Stimulated activated naive CD8-positive, alpha-beta T cell treated with anti-CD3 and anti-CD28 coated beads, Interleukin-15, amount 100 ng/mL, for 72 hours (primary cell): ENCODE data around the gene TSPAN13.

ENCODE experiments used
- ATAC-seq: fragments of 150-1000 bp; cut with Tn5 transposase; 2 replicates; pipeline ENCODE4 v1.10.0; 2021; ENCODE audit warnings: mild to moderate bottlenecking, moderate library complexity
- DNase-seq, 2 donors: peaks; one replicate each; pipeline ENCODE4 v3.0.0; 2021 to 2022
- H3K27ac Mint-ChIP-seq, 2 donors: one replicate each; pipeline ENCODE4 v1.8.0; 2022; ENCODE audit warnings: mild to moderate bottlenecking in 2 of 2, mixed read lengths in 2 of 2, moderate library complexity in 2 of 2
- H3K27me3 Mint-ChIP-seq: one replicate; pipeline ENCODE4 v1.8.0; 2022; ENCODE audit warnings: mixed read lengths
- H3K4me1 Mint-ChIP-seq: one replicate; pipeline ENCODE4 v1.8.0; 2022; ENCODE audit warnings: mild to moderate bottlenecking, mixed read lengths
- H3K4me3 Mint-ChIP-seq, 2 donors: one replicate each; pipeline ENCODE4 v1.8.0; 2022; ENCODE audit warnings: mild to moderate bottlenecking in 2 of 2, mixed read lengths in 2 of 2, moderate library complexity in 1 of 2
- H3K9me3 Mint-ChIP-seq, 2 donors: one replicate each; pipeline ENCODE4 v1.8.0; 2022; ENCODE audit warnings: mixed read lengths in 2 of 2

The TSPAN13 gene

GRCh38 chr7:16810112-16810511, 56.6 kb downstream of the TSPAN13 start:
- no peaks in the 10 kb centered on the region for H3K4me1 Mint-ChIP-seq
- no peak for DNase-seq
- no peak for ATAC-seq
- no peak overlapping the region for H3K4me3 Mint-ChIP-seq
- no peaks in the 10 kb centered on the region for H3K9me3 Mint-ChIP-seq
- peaks cover 9% of the 10 kb centered on the region for H3K27me3 Mint-ChIP-seq
- no peak overlapping the region for H3K27ac Mint-ChIP-seq

DNA sequence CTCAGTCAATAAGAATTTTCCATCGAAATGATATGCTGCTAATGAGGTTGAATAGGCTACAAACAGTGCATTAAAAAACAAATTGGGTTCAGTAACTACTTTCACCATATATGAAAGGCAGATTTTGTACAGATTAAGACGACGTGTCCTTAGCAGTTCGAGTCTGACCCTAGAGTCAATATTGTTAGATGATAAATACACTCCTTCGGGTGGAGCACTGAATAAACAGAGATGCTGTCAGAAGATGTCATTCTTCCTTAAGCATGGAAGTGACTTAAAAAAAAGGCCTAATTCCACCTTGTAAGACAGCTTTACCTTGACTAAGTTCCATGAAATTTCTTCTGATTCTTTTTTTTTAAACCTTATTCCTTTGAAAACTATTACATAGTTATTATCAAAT, 57.0 kb downstream of the TSPAN13 start:
- ATAC-seq (no peak), DNase-seq (no peak)
- no peak overlapping the region for H3K27ac Mint-ChIP-seq
- no peaks in the 10 kb centered on the region for H3K4me1 Mint-ChIP-seq
- H3K27me3 Mint-ChIP-seq = peaks cover 9% of the 10 kb centered on the region
- H3K9me3 Mint-ChIP-seq = no peaks in the 10 kb centered on the region
- no peak overlapping the region for H3K4me3 Mint-ChIP-seq

GRCh38 chr7:16811551-16811950, 58.0 kb downstream of the TSPAN13 start:
- H3K4me3 Mint-ChIP-seq = no peak overlapping the region
- H3K27me3 Mint-ChIP-seq = peaks cover 9% of the 10 kb centered on the region
- H3K4me1 Mint-ChIP-seq = no peaks in the 10 kb centered on the region
- H3K27ac Mint-ChIP-seq = no peak overlapping the region
- no peak for DNase-seq
- no peaks in the 10 kb centered on the region for H3K9me3 Mint-ChIP-seq
- ATAC-seq = no peak

DNA sequence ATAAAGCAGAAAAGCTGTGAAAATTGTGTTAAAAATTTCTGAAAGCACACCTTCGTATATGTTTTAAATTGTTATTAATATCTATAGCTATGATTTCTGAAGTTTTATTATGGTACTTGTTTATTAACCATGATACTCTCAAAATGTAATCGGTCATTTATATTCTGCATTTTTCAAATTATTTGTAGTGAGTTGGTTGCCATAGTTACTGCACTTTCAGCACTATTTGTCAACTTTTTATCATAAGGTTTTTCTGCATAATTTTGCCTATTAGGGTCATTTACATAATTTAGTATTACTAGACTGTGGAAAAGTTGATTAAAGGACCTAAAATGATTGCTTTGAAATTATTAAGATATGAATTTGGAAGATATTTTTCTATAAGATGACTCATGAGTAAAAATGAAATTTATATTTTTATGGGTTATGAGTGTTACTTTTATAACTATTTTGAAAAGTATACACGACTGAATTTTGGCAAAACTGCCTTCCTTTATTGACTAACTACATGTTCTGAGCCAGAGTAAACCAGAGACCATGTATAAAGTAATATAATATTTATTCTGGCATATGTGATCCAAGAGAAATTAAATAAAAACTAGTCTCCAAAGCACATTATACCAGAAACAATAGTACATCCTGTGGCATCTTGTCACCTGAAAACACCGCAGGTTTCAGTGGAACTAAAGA, 59.1 kb downstream of the TSPAN13 start:
- Mint-ChIP-seq H3K4me3 (no peak overlapping the region), H3K27me3 (peaks cover 5% of the 10 kb centered on the region), H3K9me3 (no peaks in the 10 kb centered on the region), H3K27ac (no peak overlapping the region), H3K4me1 (no peaks in the 10 kb centered on the region)
- ATAC-seq (no peak), DNase-seq (no peak)

DNA sequence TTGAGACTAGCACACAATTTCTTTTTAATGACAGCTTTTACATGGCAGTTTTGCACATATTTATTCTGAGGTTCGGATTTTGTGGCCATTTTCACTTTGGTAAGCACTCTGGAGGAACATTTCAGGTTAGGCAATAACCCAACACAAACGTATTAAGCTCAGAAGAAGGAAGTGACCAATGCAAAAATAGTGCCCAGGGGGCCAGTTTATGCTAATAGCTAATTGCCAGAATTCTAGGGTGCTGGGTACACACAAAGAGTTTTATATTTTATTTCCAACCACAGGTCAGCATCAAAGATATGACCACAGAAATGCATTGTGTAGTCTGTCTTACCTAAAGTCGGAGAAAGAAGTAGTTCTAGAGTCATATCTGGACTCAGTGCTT, 59.7 kb downstream of the TSPAN13 start:
- H3K9me3 Mint-ChIP-seq = no peaks in the 10 kb centered on the region
- no peaks in the 10 kb centered on the region for H3K4me1 Mint-ChIP-seq
- ATAC-seq (no peak), DNase-seq (no peak)
- no peak overlapping the region for H3K4me3 Mint-ChIP-seq
- no peaks in the 10 kb centered on the region for H3K27me3 Mint-ChIP-seq
- no peak overlapping the region for H3K27ac Mint-ChIP-seq

DNA sequence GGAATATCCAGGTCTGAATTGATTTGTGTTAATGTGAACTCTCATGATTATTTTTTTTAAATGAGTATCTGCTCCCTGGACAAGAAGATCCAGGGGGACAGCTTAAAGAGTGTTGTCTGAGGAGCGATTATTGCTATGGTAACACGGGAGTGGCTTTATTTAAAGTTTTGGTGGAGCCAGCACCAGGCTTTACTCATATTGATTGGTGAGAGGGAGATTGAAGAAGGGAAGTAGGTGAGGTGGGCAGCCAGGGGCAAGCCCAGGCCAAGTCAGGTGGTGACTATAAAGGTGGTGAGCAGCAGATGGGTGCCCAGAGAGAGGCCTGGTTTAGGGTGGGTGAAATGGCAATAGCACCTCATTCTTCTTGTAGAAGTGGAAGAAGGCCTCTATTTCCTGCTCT, 61.4 kb downstream of the TSPAN13 start:
- ATAC-seq = no peak
- no peak overlapping the region for H3K4me3 Mint-ChIP-seq

GRCh38 chr7:16816824-16817223, 63.3 kb downstream of the TSPAN13 start:
- no peak for ATAC-seq
- Mint-ChIP-seq H3K27ac (no peak overlapping the region), H3K27me3 (peaks cover 10% of the 10 kb centered on the region), H3K4me3 (no peak overlapping the region), H3K9me3 (no peaks in the 10 kb centered on the region), H3K4me1 (no peaks in the 10 kb centered on the region)
- DNase-seq = no peak

More for the DNA sequence above, 61.4 kb downstream of the TSPAN13 start:
- H3K4me1 Mint-ChIP-seq = no peaks in the 10 kb centered on the region
- no peaks in the 10 kb centered on the region for H3K9me3 Mint-ChIP-seq
- no peaks in the 10 kb centered on the region for H3K27me3 Mint-ChIP-seq
- no peak for DNase-seq
- H3K27ac Mint-ChIP-seq = no peak overlapping the region

DNA sequence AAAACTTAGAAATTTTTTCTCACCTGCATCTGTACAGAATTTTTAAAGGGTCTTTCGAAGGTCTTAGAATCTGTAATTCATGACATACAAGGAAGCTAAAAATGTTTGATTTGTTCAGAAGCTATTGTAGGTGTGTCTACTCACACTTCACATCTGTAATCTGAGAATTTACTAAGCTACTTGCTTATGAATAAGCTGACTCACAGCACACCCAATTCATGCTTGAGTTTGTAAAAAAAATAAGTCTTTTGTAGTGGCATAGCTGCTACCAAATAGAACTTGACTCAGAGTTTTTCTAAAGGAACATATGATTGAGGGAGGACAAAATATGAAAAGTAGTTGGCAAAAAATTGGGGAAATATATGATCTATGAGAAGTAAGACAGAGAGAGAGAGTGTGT, 64.0 kb downstream of the TSPAN13 start:
- no peaks in the 10 kb centered on the region for H3K4me1 Mint-ChIP-seq
- no peaks in the 10 kb centered on the region for H3K9me3 Mint-ChIP-seq
- no peak for ATAC-seq
- no peak for DNase-seq
- H3K4me3 Mint-ChIP-seq = no peak overlapping the region
- H3K27ac Mint-ChIP-seq = peak overlapping the region in 1 of 2 donors; percentile 10
- peaks cover 10% of the 10 kb centered on the region for H3K27me3 Mint-ChIP-seq

- Mint-ChIP-seq H3K4me3 (no peak overlapping the region), H3K9me3 (no peaks in the 10 kb centered on the region), H3K27ac (no peak overlapping the region), H3K4me1 (no peaks in the 10 kb centered on the region), H3K27me3 (peaks cover 10% of the 10 kb centered on the region)
- DNase-seq = no peak
- no peak for ATAC-seq
Observed at GRCh38 chr7:16818732-16819131, 65.2 kb downstream of the TSPAN13 start.

- H3K4me3 Mint-ChIP-seq = no peak overlapping the region
- H3K4me1 Mint-ChIP-seq = no peaks in the 10 kb centered on the region
- no peak overlapping the region for H3K27ac Mint-ChIP-seq
- H3K9me3 Mint-ChIP-seq = peaks cover 0 to 6% of the 10 kb centered on the region in 2 donors
- ATAC-seq (no peak), DNase-seq (no peak)
- peaks cover 20% of the 10 kb centered on the region for H3K27me3 Mint-ChIP-seq
Observed at GRCh38 chr7:16822029-16822428, 68.5 kb downstream of the TSPAN13 start.

GRCh38 chr7:16826060-16826459, 72.5 kb downstream of the TSPAN13 start:
- Mint-ChIP-seq H3K4me3 (no peak overlapping the region), H3K27me3 (peaks cover 25% of the 10 kb centered on the region), H3K9me3 (peaks cover 0 to 18% of the 10 kb centered on the region in 2 donors), H3K4me1 (no peaks in the 10 kb centered on the region), H3K27ac (no peak overlapping the region)
- ATAC-seq = no peak
- no peak for DNase-seq

GRCh38 chr7:16833373-16833772, 79.8 kb downstream of the TSPAN13 start:
- DNase-seq (no peak), ATAC-seq (no peak)
- no peak overlapping the region for H3K4me3 Mint-ChIP-seq
- H3K9me3 Mint-ChIP-seq = peaks cover 0 to 14% of the 10 kb centered on the region in 2 donors
- no peak overlapping the region for H3K27ac Mint-ChIP-seq
- H3K27me3 Mint-ChIP-seq = peaks cover 30% of the 10 kb centered on the region
- no peaks in the 10 kb centered on the region for H3K4me1 Mint-ChIP-seq
